Activated CD4-positive, alpha-beta memory T cell treated with anti-CD3 and anti-CD28 coated beads for 36 hours (primary cell): ENCODE results near the gene XRCC6. TPM values are rescaled to one million over a fixed set of nuclear protein-coding genes. Genes with fewer than 3 reads are reported as not detected.
"Not testable (repeated sequence)": the region's sequence is repeated elsewhere in the genome, so short reads cannot be mapped to it uniquely, and the experiment has no call there.

ENCODE experiments used
- CTCF ChIA-PET: fragments of 350-600 bp; sonication (Branson Sonifier 250); formaldehyde crosslinking; loops from one replicate; lab custom pipeline; 2021; ENCODE audit warnings: antibody characterized with exemption, inconsistent platforms; lab: Charles Lee
- POLR2A ChIA-PET: fragments of 350-600 bp; sonication (Branson Sonifier 250); formaldehyde crosslinking; loops from one replicate; lab custom pipeline; 2021; ENCODE audit warnings: antibody characterized with exemption; lab: Charles Lee
- DNase-seq: peaks from one replicate; pipeline ENCODE4 v3.0.0-alpha.2; 2020
- H3K27ac Mint-ChIP-seq: one replicate; pipeline ENCODE4 v1.8.0; 2021; ENCODE audit warnings: mixed read lengths
- H3K27me3 Mint-ChIP-seq: one replicate; pipeline ENCODE4 v1.8.0; 2021; ENCODE audit warnings: mixed read lengths
- H3K36me3 Mint-ChIP-seq: one replicate; pipeline ENCODE4 v1.8.0; 2021; ENCODE audit warnings: mixed read lengths
- H3K4me1 Mint-ChIP-seq: one replicate; pipeline ENCODE4 v1.8.0; 2021; ENCODE audit warnings: low read depth, mixed read lengths
- H3K4me3 Mint-ChIP-seq: one replicate; pipeline ENCODE4 v1.8.0; 2021; ENCODE audit warnings: mild to moderate bottlenecking, mixed read lengths
- H3K9me3 Mint-ChIP-seq: one replicate; pipeline ENCODE4 v1.8.0; 2021; ENCODE audit warnings: mixed read lengths
- intact Hi-C: fragments of 100-400 bp; cut with micrococcal nuclease; formaldehyde crosslinking; loops from one replicate; pipeline ENCODE4 v1.15.1; 2023
- total RNA-seq, 2 experiments: library from RNA; stranded (reverse); gene quantifications; one replicate each; pipeline ENCODE4 v1.2.3, GENCODE V29; 2021

The XRCC6 gene
- 100 to 1,000 TPM; 403 to 409 TPM for total RNA-seq

GRCh38 chr22:41621099-41621910 is at the start of gene XRCC6:
TSS of gene XRCC6 (plus strand) at chr22:41621295. CDS start at chr22:41622005, 710 bp downstream.
- no peaks in the 10 kb centered on the region for H3K9me3 Mint-ChIP-seq

GRCh38 chr22:41571786-41572185 is 49.3 kb upstream of the XRCC6 start:
- Mint-ChIP-seq H3K9me3 (no peaks in the 10 kb centered on the region), H3K36me3 (peaks cover 9% of the 10 kb centered on the region), H3K27me3 (no peaks in the 10 kb centered on the region), H3K4me3 (no peak overlapping the region), H3K4me1 (no peaks in the 10 kb centered on the region), H3K27ac (no peak overlapping the region)
- ChIA-PET POLR2A (interaction anchor here (2.4 kb wide), 1 partner anchor 18 kb away, joined by 7 read pairs; the partner anchor contains the start of gene PMM1), CTCF (interaction anchor here (0.6 kb wide), 1 partner anchor 353 kb away, joined by 3 read pairs; no protein-coding TSS in a partner anchor)
- no peak for DNase-seq
- intact Hi-C loops, result no loop called here

More at GRCh38 chr22:41621099-41621910, at the start of gene XRCC6:
- peaks cover 40% of the 10 kb centered on the region for H3K4me1 Mint-ChIP-seq
- DNase-seq, result peak; percentile 100
- ChIA-PET POLR2A (interaction anchor here (0.9 to 6.0 kb wide), 23 partner anchors 10 to 515 kb away, joined by 3 to 65 read pairs (median 4); partner anchors contain the start of genes ACO2, CCDC134, NDUFA6 and PHF5A), CTCF (interaction anchor here (0.6 to 3.9 kb wide), 6 partner anchors 9 to 382 kb away, joined by 3 to 18 read pairs (median 4); partner anchors contain the start of gene PMM1)
- H3K36me3 Mint-ChIP-seq, result peaks cover 16% of the 10 kb centered on the region
- H3K27ac Mint-ChIP-seq, result peak within 1 kb of the TSS; percentile 98
- peak within 1 kb of the TSS; percentile 97 for H3K4me3 Mint-ChIP-seq
- intact Hi-C loops, result loop anchor here (1.0 to 5.0 kb wide), 11 partner anchors 17 to 334 kb away; partner anchors contain the start of genes PHF5A, POLR3H, RANGAP1 and SNU13
- H3K27me3 Mint-ChIP-seq, result no peaks in the 10 kb centered on the region

GRCh38 chr22:41572305-41572704 is 48.8 kb upstream of the XRCC6 start:
- intact Hi-C loops, DNase-seq, H3K9me3 Mint-ChIP-seq, H3K27me3 Mint-ChIP-seq, H3K4me1 Mint-ChIP-seq, H3K4me3 Mint-ChIP-seq, H3K27ac Mint-ChIP-seq, POLR2A ChIA-PET, CTCF ChIA-PET: not testable (repeated sequence)
- peaks cover 12% of the 10 kb centered on the region for H3K36me3 Mint-ChIP-seq

GRCh38 chr22:41573677-41574076 is 47.4 kb upstream of the XRCC6 start:
- ChIA-PET POLR2A (no interaction called here), CTCF (no interaction called here)
- intact Hi-C loops, result no loop called here
- Mint-ChIP-seq H3K9me3 (no peaks in the 10 kb centered on the region), H3K27me3 (no peaks in the 10 kb centered on the region), H3K4me3 (no peak overlapping the region), H3K36me3 (peaks cover 15% of the 10 kb centered on the region), H3K4me1 (no peaks in the 10 kb centered on the region), H3K27ac (no peak overlapping the region)
- DNase-seq, result no peak

GRCh38 chr22:41574847-41575381 is 46.2 kb upstream of the XRCC6 start:
- H3K4me1 Mint-ChIP-seq, result no peaks in the 10 kb centered on the region
- no peaks in the 10 kb centered on the region for H3K9me3 Mint-ChIP-seq
- ChIA-PET CTCF (no interaction called here), POLR2A (no interaction called here)
- no peak for DNase-seq
- peaks cover 15% of the 10 kb centered on the region for H3K36me3 Mint-ChIP-seq
- H3K27ac Mint-ChIP-seq, result no peak overlapping the region
- no peaks in the 10 kb centered on the region for H3K27me3 Mint-ChIP-seq
- intact Hi-C loops, result no loop called here
- no peak overlapping the region for H3K4me3 Mint-ChIP-seq

GRCh38 chr22:41575533-41575932 is 45.6 kb upstream of the XRCC6 start:
- Mint-ChIP-seq H3K27me3 (no peaks in the 10 kb centered on the region), H3K36me3 (peaks cover 15% of the 10 kb centered on the region), H3K27ac (no peak overlapping the region), H3K9me3 (no peaks in the 10 kb centered on the region), H3K4me3 (no peak overlapping the region), H3K4me1 (no peaks in the 10 kb centered on the region)
- DNase-seq, result no peak
- intact Hi-C loops, result no loop called here
- ChIA-PET CTCF (no interaction called here), POLR2A (no interaction called here)

- H3K4me3 Mint-ChIP-seq, result no peak overlapping the region
- POLR2A ChIA-PET, result no interaction called here
- DNase-seq, result peak; percentile 53
- H3K27me3 Mint-ChIP-seq, result no peaks in the 10 kb centered on the region
- intact Hi-C loops, result no loop called here
- H3K27ac Mint-ChIP-seq, result no peak overlapping the region
- peaks cover 15% of the 10 kb centered on the region for H3K36me3 Mint-ChIP-seq
- H3K4me1 Mint-ChIP-seq, result no peaks in the 10 kb centered on the region
- no peaks in the 10 kb centered on the region for H3K9me3 Mint-ChIP-seq
- CTCF ChIA-PET, result interaction anchor here (0.7 to 1.1 kb wide), 3 partner anchors 8 to 90 kb away, joined by 3 to 6 read pairs (median 3); no protein-coding TSS in a partner anchor
These were observed 44.2 kb upstream of the XRCC6 start for GRCh38 chr22:41576877-41577276.

- ChIA-PET CTCF (interaction anchor here (1.1 kb wide), 1 partner anchor 89 kb away, joined by 6 read pairs; no protein-coding TSS in a partner anchor), POLR2A (interaction anchor here (0.7 kb wide), 1 partner anchor 11 kb away, joined by 4 read pairs; the partner anchor contains the start of gene PMM1)
- H3K36me3 Mint-ChIP-seq, result peaks cover 20% of the 10 kb centered on the region
- no peak for DNase-seq
- intact Hi-C loops, result no loop called here
- H3K4me3 Mint-ChIP-seq, result no peak overlapping the region
- no peaks in the 10 kb centered on the region for H3K4me1 Mint-ChIP-seq
- no peak overlapping the region for H3K27ac Mint-ChIP-seq
- no peaks in the 10 kb centered on the region for H3K9me3 Mint-ChIP-seq
- H3K27me3 Mint-ChIP-seq, result no peaks in the 10 kb centered on the region
These were observed 43.0 kb upstream of the XRCC6 start for GRCh38 chr22:41578114-41578513.

- POLR2A ChIA-PET, result interaction anchor here (2.2 kb wide), 1 partner anchor 11 kb away, joined by 7 read pairs; the partner anchor contains the start of gene PMM1
- H3K27me3 Mint-ChIP-seq, result no peaks in the 10 kb centered on the region
- peaks cover 25% of the 10 kb centered on the region for H3K36me3 Mint-ChIP-seq
- CTCF ChIA-PET, result no interaction called here
- no peak overlapping the region for H3K27ac Mint-ChIP-seq
- DNase-seq, result no peak
- H3K9me3 Mint-ChIP-seq, result no peaks in the 10 kb centered on the region
- H3K4me1 Mint-ChIP-seq, result no peaks in the 10 kb centered on the region
- H3K4me3 Mint-ChIP-seq, result no peak overlapping the region
- intact Hi-C loops, result no loop called here
These were observed 42.3 kb upstream of the XRCC6 start for GRCh38 chr22:41578818-41579217.

- ChIA-PET POLR2A (interaction anchor here (2.2 kb wide), 1 partner anchor 11 kb away, joined by 7 read pairs; the partner anchor contains the start of gene PMM1), CTCF (interaction anchor here (0.6 kb wide), 1 partner anchor 94 kb away, joined by 3 read pairs; no protein-coding TSS in a partner anchor)
- DNase-seq, result no peak
- intact Hi-C loops, result no loop called here
- no peaks in the 10 kb centered on the region for H3K27me3 Mint-ChIP-seq
- no peak overlapping the region for H3K4me3 Mint-ChIP-seq
- no peaks in the 10 kb centered on the region for H3K9me3 Mint-ChIP-seq
- no peaks in the 10 kb centered on the region for H3K4me1 Mint-ChIP-seq
- no peak overlapping the region for H3K27ac Mint-ChIP-seq
- peaks cover 28% of the 10 kb centered on the region for H3K36me3 Mint-ChIP-seq
These were observed 41.6 kb upstream of the XRCC6 start for GRCh38 chr22:41579297-41579996.

- Mint-ChIP-seq H3K27ac (no peak overlapping the region), H3K27me3 (no peaks in the 10 kb centered on the region), H3K4me1 (no peaks in the 10 kb centered on the region), H3K9me3 (no peaks in the 10 kb centered on the region), H3K4me3 (no peak overlapping the region), H3K36me3 (peaks cover 28% of the 10 kb centered on the region)
- ChIA-PET POLR2A (interaction anchor here (2.2 kb wide), 1 partner anchor 10 kb away, joined by 7 read pairs; the partner anchor contains the start of gene PMM1), CTCF (interaction anchor here (0.6 kb wide), 1 partner anchor 94 kb away, joined by 3 read pairs; no protein-coding TSS in a partner anchor)
- intact Hi-C loops, result no loop called here
- no peak for DNase-seq
These were observed 41.1 kb upstream of the XRCC6 start for GRCh38 chr22:41579997-41580355.
